GM20000 (cell line): ENCODE measurements around the gene ZNF419.
A peak's percentile ranks its signal among the peaks of the same experiment; 100 is the strongest.

Source experiments
- DNase-seq: peaks from one replicate; pipeline ENCODE4 v3.0.0; 2012; ENCODE audit warnings: low spot score
- CTCF ChIP-seq: IDR thresholded peaks from 2 replicates; pipeline ENCODE4 v1.5.1; 2012; ENCODE audit warnings: mild to moderate bottlenecking, control low read depth; ENCODE audit errors: extremely low read depth, missing control alignments

ZNF419 gene

GRCh38 chr19:57487477-57488298 is at the start of gene ZNF419:
Gene ZNF419, plus strand, starts transcription at chr19:57487750. Its CDS starts 201 bp downstream, at chr19:57487951.
- peak; percentile 95 for DNase-seq

GRCh38 chr19:57437931-57438330 is 49.6 kb upstream of the ZNF419 start:
- DNase-seq = no peak
- TF ChIP-seq CTCF = no peak

- no peak for TF ChIP-seq CTCF
- DNase-seq = no peak
Measured at GRCh38 chr19:57438925-57439324, 48.6 kb upstream of the ZNF419 start.

- TF ChIP-seq CTCF = no peak
- no peak for DNase-seq
Measured at GRCh38 chr19:57441979-57442752, 45.4 kb upstream of the ZNF419 start.

GRCh38 chr19:57443121-57443696 is 44.3 kb upstream of the ZNF419 start:
- TF ChIP-seq CTCF = no peak

GRCh38 chr19:57452307-57452706 is 35.2 kb upstream of the ZNF419 start:
- DNase-seq = no peak

More at GRCh38 chr19:57443121-57443696, 44.3 kb upstream of the ZNF419 start:
- DNase-seq = no peak

GRCh38 chr19:57465680-57466381 is 21.7 kb upstream of the ZNF419 start:
- DNase-seq = peak; percentile 25
- TF ChIP-seq CTCF = peak; percentile 37

More at GRCh38 chr19:57452307-57452706, 35.2 kb upstream of the ZNF419 start:
- no peak for TF ChIP-seq CTCF
